ENCODE measurements around the gene FPR1. TPM values are rescaled to one million over a fixed set of nuclear protein-coding genes. Genes with fewer than 3 reads are reported as not detected.

The FPR1 gene
- total RNA-seq, 1 donor from 2014 or later = 4.5 TPM

- intact Hi-C loops (cut with micrococcal nuclease) = no loop called here
- Histone ChIP-seq H3K9me3 (replicated peaks) (no peaks in the 10 kb centered on the region), H3K27me3 (ENCODE audit: low read depth) (peaks cover 98% of the 10 kb centered on the region), H3K36me3 (no peaks in the 10 kb centered on the region), H3K4me3 (no peak overlapping the region), H3K27ac (replicated peaks) (no peak overlapping the region), H3K4me1 (peaks cover 3% of the 10 kb centered on the region)
- DNase-seq = peak; percentile 43
- TF ChIP-seq CTCF (IDR thresholded peaks at IDR 0.05; ENCODE audit: borderline replicate concordance) = no peak
Measured at GRCh38 chr19:51724543-51724942, 27.1 kb downstream of the FPR1 start.

GRCh38 chr19:51722492-51722891, 29.2 kb downstream of the FPR1 start:
- intact Hi-C loops (cut with micrococcal nuclease) = no loop called here
- no peak for TF ChIP-seq CTCF (IDR thresholded peaks at IDR 0.05; ENCODE audit: borderline replicate concordance)

GRCh38 chr19:51721905-51722304, 29.8 kb downstream of the FPR1 start:
- Histone ChIP-seq H3K36me3 (no peaks in the 10 kb centered on the region), H3K27ac (replicated peaks) (no peak overlapping the region), H3K4me3 (no peak overlapping the region), H3K9me3 (replicated peaks) (no peaks in the 10 kb centered on the region), H3K27me3 (ENCODE audit: low read depth) (peaks cover 98% of the 10 kb centered on the region), H3K4me1 (peaks cover 10% of the 10 kb centered on the region)
- intact Hi-C loops (cut with micrococcal nuclease) = no loop called here
- no peak for TF ChIP-seq CTCF (IDR thresholded peaks at IDR 0.05; ENCODE audit: borderline replicate concordance)
- no peak for DNase-seq

More at GRCh38 chr19:51722492-51722891, 29.2 kb downstream of the FPR1 start:
- no peak overlapping the region for H3K27ac ChIP-seq (replicated peaks)
- no peak overlapping the region for H3K4me3 ChIP-seq
- H3K27me3 ChIP-seq (ENCODE audit: low read depth) = peaks cover 98% of the 10 kb centered on the region
- H3K4me1 ChIP-seq = peaks cover 10% of the 10 kb centered on the region
- no peaks in the 10 kb centered on the region for H3K9me3 ChIP-seq (replicated peaks)
- DNase-seq = no peak
- H3K36me3 ChIP-seq = no peaks in the 10 kb centered on the region

GRCh38 chr19:51719251-51719988, 32.3 kb downstream of the FPR1 start:
- TF ChIP-seq CTCF (IDR thresholded peaks at IDR 0.05; ENCODE audit: borderline replicate concordance) = no peak

DNA sequence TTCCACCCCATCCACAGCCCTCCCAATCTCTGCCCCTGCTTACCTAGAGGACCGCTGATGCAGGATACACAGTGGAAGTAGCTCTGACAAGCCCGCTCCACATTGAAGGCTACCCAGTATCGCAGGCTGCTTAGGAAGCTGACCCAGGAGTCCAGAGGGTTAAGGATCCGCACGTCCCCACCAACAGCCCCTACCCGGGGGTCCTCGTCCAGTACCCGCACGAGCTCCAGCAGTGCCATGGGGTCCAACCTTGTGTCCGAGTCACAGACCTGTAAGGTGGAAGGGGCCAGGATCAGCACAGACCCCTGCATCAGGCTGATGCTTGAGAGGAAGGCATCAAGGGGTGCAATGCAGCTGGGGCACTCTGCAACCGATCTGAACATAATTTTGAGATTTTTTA, 34.8 kb downstream of the FPR1 start:
- intact Hi-C loops (cut with micrococcal nuclease) = no loop called here
- H3K9me3 ChIP-seq (replicated peaks) = no peaks in the 10 kb centered on the region
- TF ChIP-seq CTCF (IDR thresholded peaks at IDR 0.05; ENCODE audit: borderline replicate concordance) = no peak
- H3K27ac ChIP-seq (replicated peaks) = no peak overlapping the region
- DNase-seq = no peak
- no peak overlapping the region for H3K4me3 ChIP-seq
- H3K4me1 ChIP-seq = peaks cover 10% of the 10 kb centered on the region
- no peaks in the 10 kb centered on the region for H3K36me3 ChIP-seq
- peaks cover 82% of the 10 kb centered on the region for H3K27me3 ChIP-seq (ENCODE audit: low read depth)

More at GRCh38 chr19:51719251-51719988, 32.3 kb downstream of the FPR1 start:
- Histone ChIP-seq H3K9me3 (replicated peaks) (no peaks in the 10 kb centered on the region), H3K4me1 (peaks cover 10% of the 10 kb centered on the region), H3K4me3 (peak overlapping the region; percentile 50), H3K27ac (replicated peaks) (no peak overlapping the region), H3K36me3 (no peaks in the 10 kb centered on the region), H3K27me3 (ENCODE audit: low read depth) (peaks cover 96% of the 10 kb centered on the region)
- intact Hi-C loops (cut with micrococcal nuclease) = no loop called here
- DNase-seq = no peak
